ENCODE results near the gene CILP.
"Not testable (repeated sequence)": the region's sequence is repeated elsewhere in the genome, so short reads cannot be mapped to it uniquely, and the experiment has no call there.

CILP gene, protein sequence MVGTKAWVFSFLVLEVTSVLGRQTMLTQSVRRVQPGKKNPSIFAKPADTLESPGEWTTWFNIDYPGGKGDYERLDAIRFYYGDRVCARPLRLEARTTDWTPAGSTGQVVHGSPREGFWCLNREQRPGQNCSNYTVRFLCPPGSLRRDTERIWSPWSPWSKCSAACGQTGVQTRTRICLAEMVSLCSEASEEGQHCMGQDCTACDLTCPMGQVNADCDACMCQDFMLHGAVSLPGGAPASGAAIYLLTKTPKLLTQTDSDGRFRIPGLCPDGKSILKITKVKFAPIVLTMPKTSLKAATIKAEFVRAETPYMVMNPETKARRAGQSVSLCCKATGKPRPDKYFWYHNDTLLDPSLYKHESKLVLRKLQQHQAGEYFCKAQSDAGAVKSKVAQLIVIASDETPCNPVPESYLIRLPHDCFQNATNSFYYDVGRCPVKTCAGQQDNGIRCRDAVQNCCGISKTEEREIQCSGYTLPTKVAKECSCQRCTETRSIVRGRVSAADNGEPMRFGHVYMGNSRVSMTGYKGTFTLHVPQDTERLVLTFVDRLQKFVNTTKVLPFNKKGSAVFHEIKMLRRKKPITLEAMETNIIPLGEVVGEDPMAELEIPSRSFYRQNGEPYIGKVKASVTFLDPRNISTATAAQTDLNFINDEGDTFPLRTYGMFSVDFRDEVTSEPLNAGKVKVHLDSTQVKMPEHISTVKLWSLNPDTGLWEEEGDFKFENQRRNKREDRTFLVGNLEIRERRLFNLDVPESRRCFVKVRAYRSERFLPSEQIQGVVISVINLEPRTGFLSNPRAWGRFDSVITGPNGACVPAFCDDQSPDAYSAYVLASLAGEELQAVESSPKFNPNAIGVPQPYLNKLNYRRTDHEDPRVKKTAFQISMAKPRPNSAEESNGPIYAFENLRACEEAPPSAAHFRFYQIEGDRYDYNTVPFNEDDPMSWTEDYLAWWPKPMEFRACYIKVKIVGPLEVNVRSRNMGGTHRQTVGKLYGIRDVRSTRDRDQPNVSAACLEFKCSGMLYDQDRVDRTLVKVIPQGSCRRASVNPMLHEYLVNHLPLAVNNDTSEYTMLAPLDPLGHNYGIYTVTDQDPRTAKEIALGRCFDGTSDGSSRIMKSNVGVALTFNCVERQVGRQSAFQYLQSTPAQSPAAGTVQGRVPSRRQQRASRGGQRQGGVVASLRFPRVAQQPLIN

GRCh38 chr15:65210770-65211481, at the start of gene CILP:
TSS of gene CILP (minus strand) at chr15:65211473. CDS start at chr15:65209755, 1,718 bp downstream.
- intact Hi-C loops (cut with DNase I) = no loop called here
- DNase-seq = no peak

GRCh38 chr15:65260968-65261367, 49.7 kb upstream of the CILP start:
- intact Hi-C loops (cut with DNase I) = no loop called here
- no peak for DNase-seq

GRCh38 chr15:65259367-65259797, 48.1 kb upstream of the CILP start:
- DNase-seq = peak in 1 of 10 donors; percentile 7
- intact Hi-C loops (cut with DNase I) = no loop called here

- intact Hi-C loops (cut with DNase I) = no loop called here
- no peak for DNase-seq
These were observed 47.3 kb upstream of the CILP start for GRCh38 chr15:65258375-65259262.

DNA sequence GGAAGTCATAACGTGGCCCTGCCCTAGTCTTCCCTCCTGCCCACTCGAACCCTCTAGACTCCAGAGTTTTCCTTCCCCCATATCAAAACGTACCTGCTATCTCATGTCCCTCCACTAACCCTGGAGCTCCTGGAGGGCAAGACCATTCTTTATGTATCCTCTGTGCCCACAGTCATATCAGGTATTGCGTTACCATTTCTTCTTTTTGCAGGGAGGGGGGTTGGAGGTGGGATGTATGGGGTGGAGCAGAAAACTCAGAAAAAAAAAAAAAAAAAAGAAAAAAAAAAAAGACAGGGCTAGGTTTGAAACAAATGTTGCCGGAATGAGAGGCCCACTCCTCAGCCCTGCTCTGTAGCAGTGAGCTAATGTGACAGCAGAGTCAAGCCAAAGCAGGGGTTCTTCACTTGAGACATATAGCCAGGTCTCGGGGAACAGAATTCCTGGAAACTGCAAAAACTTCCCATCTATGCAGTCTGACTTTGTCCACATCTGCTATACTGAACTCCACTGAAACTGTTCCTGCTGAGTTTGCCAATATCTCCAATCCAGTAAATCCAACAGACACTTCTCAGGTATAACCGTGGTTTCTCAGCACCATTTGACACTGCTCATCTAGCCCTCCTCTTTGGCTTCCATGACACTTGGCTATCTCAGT, 44.3 kb upstream of the CILP start:
- no peak for DNase-seq
- intact Hi-C loops (cut with DNase I) = no loop called here

DNA sequence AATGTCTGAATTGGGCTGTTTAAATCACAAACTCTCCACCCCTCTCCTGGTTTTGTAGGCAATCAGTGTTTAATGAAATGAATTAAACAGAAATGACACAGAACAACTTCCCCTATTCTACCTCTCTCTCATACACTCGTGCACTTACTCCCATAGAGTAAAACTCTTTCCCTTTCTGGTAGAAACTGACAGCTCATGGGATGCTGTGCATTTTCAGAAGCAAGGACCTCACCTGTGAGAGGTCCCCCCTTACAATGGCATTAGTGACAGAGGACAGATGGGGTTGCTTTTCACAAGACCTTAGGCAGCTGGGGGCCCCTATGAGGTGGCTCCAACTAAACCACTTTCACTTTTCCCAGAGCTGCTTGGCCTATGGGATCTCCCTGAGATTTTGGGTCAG, 43.5 kb upstream of the CILP start:
- intact Hi-C loops (cut with DNase I) = no loop called here
- peak in 1 of 10 donors; percentile 21 for DNase-seq

- peak in 1 of 10 donors; percentile 43 for DNase-seq
- intact Hi-C loops (cut with DNase I) = no loop called here
These were observed 43.1 kb upstream of the CILP start for GRCh38 chr15:65254356-65254755.

- intact Hi-C loops (cut with DNase I) = no loop called here
- DNase-seq = no peak
These were observed 38.4 kb upstream of the CILP start for GRCh38 chr15:65249641-65250040.

DNA sequence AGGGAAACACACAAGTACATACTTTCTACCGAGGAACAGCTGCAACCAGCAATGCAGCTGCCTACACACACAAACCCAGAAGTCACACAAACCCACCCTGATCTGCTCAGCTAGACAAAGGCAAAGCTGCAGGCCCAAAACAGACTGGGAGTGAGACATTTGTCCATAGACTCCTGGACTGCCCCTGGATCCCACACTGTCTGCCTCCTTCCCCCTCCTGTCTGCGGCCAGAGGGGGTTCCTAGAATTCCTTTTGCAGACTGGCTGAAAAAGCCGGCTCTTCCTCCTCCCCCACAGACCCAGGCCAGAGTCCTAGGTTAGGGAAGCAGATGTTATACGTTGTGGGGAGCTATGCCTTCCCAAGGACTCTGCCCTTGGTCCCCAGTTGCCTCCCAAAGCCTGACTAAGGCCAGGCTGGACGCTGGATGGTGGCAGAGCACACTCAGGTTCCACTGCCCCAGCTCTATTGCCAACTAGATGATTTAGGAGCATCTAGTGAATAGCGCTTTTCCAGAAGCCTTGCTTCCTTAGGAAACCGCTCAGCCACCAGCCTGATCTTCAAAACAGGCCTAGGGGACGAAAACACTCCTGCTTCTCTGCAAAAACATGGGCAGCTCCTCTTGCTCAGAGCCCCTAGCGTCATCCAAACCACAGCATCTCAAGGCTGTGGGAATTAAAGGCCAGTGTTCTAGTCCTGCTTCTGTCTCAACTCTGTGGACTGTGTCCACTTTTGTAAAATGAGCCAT, 37.4 kb upstream of the CILP start:
- intact Hi-C loops (cut with DNase I) = no loop called here
- DNase-seq = no peak

GRCh38 chr15:65246939-65247338, 35.7 kb upstream of the CILP start:
- intact Hi-C loops (cut with DNase I) = no loop called here
- DNase-seq = no peak

DNA sequence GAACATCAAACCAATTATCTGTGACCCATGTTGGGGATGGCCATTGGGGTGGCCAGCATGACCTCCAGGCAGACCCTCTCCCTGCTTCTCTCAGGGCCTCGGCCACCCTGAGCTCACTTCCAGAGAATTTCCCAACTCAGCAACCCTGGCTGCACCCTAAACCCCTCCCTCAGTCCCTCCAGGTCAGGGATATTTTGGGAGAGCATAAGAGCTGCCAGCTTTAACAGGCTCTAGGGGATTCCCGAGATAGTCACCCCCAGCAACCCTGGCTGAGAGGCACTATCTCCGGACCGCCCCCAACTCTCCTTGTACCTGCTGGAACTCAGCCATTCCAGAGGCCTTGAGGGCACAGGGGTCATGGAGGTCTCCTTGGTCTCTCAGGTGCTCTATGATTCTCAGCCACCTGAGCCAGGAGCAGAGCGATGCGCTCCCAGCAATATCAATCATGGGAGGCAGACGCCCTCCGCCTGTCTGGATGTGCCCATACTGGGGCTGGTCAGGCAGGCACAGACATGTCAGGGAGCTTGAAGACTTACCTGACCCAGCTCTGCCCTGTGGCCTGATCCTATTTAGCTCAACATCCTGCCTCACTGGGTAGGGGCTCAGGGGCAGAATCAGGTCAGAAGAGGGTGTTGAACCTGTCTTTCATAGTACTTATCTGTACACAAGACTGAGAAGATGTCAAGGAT, 34.9 kb upstream of the CILP start:
- intact Hi-C loops (cut with DNase I) = no loop called here
- no peak for DNase-seq

DNA sequence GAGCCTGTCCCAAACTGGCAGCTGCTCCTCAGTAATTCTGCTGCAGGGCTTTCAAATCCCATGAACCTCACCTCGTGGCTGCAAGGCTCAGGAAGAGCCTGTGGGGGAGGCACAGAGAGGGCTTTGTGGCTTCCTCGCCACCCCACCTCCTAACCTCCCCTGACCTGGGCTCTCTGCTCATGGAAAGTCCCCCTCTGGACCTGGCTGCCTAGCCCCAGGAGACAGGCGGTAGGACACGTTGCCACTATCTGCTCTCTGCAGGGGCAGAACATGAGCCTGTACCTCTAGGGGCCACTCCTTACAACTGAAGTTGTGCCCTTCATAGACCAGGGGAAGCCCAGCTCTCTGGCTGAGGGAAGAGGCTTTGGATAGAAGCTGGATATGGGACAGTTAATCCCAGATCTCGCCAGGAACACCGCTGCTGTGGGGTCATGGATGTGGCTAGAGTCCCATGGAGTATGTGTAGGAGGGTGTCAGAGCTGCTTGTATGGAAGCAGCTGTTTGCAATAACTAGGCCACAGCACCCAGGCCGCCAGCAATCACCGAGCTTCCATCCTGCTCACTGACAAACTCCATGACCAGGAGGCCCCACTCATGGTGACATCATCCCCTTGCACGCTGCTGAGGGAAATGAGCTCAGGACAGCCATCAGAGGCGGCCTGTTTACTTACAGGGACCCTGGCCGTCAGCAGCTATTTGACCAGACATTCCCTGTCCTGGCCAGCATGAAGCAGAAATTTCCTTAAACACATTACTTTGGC, 34.0 kb upstream of the CILP start:
- peak in 1 of 10 donors; percentile 14 for DNase-seq
- intact Hi-C loops (cut with DNase I) = no loop called here

- intact Hi-C loops (cut with DNase I) = no loop called here
- DNase-seq = no peak
These were observed 33.4 kb upstream of the CILP start for GRCh38 chr15:65244638-65245037.

- intact Hi-C loops (cut with DNase I); DNase-seq: not testable (repeated sequence)
These were observed 25.2 kb upstream of the CILP start for GRCh38 chr15:65236443-65236842.

DNA sequence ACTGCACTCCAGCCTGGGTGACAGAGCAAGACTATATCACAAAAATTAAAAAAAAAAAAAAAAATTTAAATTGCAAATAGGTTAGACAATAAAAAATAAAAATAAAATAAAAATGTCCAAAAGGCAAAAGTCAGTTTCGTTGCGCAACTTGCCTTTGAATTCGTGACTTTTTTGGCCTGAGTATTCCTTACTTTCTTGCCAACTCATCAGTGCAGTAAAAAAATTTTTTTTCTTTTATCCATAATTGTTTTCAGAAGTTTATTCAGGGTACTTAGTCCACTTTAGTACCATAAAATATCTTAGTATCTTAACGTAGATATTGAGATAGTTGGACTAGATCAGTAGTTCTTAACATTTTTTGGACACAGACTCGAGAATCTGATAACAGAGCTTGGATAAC, 22.4 kb upstream of the CILP start:
- DNase-seq = no peak
- intact Hi-C loops (cut with DNase I) = no loop called here

- no peak for DNase-seq
- intact Hi-C loops (cut with DNase I) = no loop called here
These were observed 21.2 kb upstream of the CILP start for GRCh38 chr15:65232520-65232919.

DNA sequence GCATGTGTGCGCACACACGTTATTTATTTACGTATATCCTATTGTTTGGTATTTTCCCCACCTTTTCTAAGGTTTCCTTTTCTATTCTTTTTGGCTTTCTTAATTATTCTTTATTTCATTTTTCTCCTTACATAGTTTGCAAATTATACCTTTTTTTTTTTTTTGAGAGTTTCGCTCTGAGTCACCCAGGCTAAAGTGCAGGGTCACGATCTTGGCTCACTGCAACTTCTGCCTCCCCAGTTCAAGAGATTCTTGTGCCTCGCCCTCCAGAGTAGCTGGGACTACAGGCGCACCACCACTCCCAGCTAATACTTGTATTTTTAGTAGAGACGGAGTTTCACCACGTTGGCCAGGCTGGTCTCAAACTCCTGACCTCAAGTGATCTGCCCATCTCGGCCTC, 20.0 kb upstream of the CILP start:
- no peak for DNase-seq
- intact Hi-C loops (cut with DNase I) = no loop called here
